Measurements from ENCODE around the gene RGS4. TPM values are rescaled to one million over a fixed set of nuclear protein-coding genes. Genes with fewer than 3 reads are reported as not detected.

Gene RGS4
- total and polyA plus RNA-seq, 2 experiments from 2014 or later = 6.8 to 16.8 TPM

DNA sequence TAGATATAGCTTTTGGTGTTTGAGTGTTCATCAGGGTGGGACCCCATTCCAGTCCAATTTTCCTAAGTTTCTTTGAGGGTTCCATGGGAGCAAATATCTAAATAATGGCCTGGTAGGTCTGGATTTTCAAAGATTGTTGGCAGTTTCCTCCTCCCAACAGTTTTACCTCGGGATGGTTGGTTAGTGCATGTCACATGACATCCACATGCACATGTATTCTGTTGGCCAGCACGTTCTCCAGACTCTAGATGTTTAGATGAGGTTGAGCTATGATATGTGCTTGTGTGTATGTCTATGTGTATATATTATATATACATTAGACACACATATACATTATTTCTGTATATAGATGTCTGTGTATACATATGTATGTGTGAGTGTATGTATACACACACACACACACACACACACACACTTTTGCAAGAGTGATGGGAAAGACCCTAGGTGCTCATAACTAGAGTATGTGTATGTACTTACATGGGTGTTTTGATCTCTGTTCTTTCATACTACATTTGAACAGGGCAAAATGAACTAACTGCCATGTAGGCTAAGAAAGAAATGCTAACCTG, 5.6 kb downstream of the RGS4 start:
- H3K9me2 ChIP-seq (replicated peaks; ENCODE audit: insufficient read depth) = no peaks in the 10 kb centered on the region
- no peaks in the 10 kb centered on the region for H3K36me3 ChIP-seq (replicated peaks; ENCODE audit: insufficient read depth, low read depth)
- H3K9me3 ChIP-seq (ENCODE audit: low read depth) = no peaks in the 10 kb centered on the region
- no peak overlapping the region for H3K27ac ChIP-seq
- peaks cover 11% of the 10 kb centered on the region for H3K27me3 ChIP-seq
- no peak overlapping the region for H3K4me2 ChIP-seq
- DNase-seq (ENCODE audit: low spot score) = no peak
- WGBS (ENCODE audit: low lambda C conversion rate, missing lambda C conversion rate) = 82% methylated on average over 2 of the region's 2 CpGs
- no peak overlapping the region for H3K4me3 ChIP-seq
- no peaks in the 10 kb centered on the region for H3K79me2 ChIP-seq
- H2AFZ ChIP-seq = no peak overlapping the region
- H3K4me1 ChIP-seq (ENCODE audit: insufficient read depth) = no peaks in the 10 kb centered on the region
- TF ChIP-seq, protein P1, sequence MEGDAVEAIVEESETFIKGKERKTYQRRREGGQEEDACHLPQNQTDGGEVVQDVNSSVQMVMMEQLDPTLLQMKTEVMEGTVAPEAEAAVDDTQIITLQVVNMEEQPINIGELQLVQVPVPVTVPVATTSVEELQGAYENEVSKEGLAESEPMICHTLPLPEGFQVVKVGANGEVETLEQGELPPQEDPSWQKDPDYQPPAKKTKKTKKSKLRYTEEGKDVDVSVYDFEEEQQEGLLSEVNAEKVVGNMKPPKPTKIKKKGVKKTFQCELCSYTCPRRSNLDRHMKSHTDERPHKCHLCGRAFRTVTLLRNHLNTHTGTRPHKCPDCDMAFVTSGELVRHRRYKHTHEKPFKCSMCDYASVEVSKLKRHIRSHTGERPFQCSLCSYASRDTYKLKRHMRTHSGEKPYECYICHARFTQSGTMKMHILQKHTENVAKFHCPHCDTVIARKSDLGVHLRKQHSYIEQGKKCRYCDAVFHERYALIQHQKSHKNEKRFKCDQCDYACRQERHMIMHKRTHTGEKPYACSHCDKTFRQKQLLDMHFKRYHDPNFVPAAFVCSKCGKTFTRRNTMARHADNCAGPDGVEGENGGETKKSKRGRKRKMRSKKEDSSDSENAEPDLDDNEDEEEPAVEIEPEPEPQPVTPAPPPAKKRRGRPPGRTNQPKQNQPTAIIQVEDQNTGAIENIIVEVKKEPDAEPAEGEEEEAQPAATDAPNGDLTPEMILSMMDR (IDR thresholded peaks at IDR 0.05; ENCODE audit: poor library complexity) = no peak
- TF ChIP-seq EZH2 (IDR thresholded peaks at IDR 0.05; ENCODE audit: borderline replicate concordance) = no peak
- no peak for TF ChIP-seq EZH2phosphoT487 (IDR thresholded peaks at IDR 0.05; ENCODE audit: low read depth, severe bottlenecking, unreplicated experiment)
- H4K20me1 ChIP-seq (ENCODE audit: insufficient read depth, poor library complexity, severe bottlenecking) = no peaks in the 10 kb centered on the region

DNA sequence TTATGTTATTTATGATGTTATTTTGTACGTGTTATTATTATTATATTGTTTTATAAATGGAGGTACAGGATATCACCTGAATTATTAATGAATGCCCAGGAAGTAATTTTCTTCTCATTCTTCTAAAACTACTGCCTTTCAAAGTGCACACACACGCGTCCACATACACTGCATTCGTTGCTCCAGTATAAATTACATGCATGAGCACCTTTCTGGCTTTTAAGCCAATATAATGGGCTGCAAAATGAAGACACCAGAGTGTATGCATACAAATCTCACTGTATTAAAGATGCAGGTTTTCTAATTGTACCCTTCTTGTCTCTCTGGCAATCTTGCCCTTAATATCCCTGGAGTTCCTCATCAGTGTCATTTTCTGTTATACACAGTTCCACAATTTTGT, 6.9 kb downstream of the RGS4 start:
- H3K27me3 ChIP-seq = peaks cover 5% of the 10 kb centered on the region
- H3K9me2 ChIP-seq (replicated peaks; ENCODE audit: insufficient read depth) = no peaks in the 10 kb centered on the region
- no peaks in the 10 kb centered on the region for H3K9me3 ChIP-seq (ENCODE audit: low read depth)
- no peak for DNase-seq (ENCODE audit: low spot score)
- no peak overlapping the region for H3K4me3 ChIP-seq
- no peaks in the 10 kb centered on the region for H3K79me2 ChIP-seq
- no peaks in the 10 kb centered on the region for H3K36me3 ChIP-seq (replicated peaks; ENCODE audit: insufficient read depth, low read depth)
- TF ChIP-seq EZH2phosphoT487 (IDR thresholded peaks at IDR 0.05; ENCODE audit: low read depth, severe bottlenecking, unreplicated experiment) (no peak), EZH2 (IDR thresholded peaks at IDR 0.05; ENCODE audit: borderline replicate concordance) (no peak)
- TF ChIP-seq, protein P1 (IDR thresholded peaks at IDR 0.05; ENCODE audit: poor library complexity) = no peak
- 89% methylated on average over 4 of the region's 4 CpGs for WGBS (ENCODE audit: low lambda C conversion rate, missing lambda C conversion rate)
- no peak overlapping the region for H2AFZ ChIP-seq
- no peak overlapping the region for H3K27ac ChIP-seq
- H3K4me1 ChIP-seq (ENCODE audit: insufficient read depth) = no peaks in the 10 kb centered on the region
- no peaks in the 10 kb centered on the region for H4K20me1 ChIP-seq (ENCODE audit: insufficient read depth, poor library complexity, severe bottlenecking)
- H3K4me2 ChIP-seq = no peak overlapping the region

DNA sequence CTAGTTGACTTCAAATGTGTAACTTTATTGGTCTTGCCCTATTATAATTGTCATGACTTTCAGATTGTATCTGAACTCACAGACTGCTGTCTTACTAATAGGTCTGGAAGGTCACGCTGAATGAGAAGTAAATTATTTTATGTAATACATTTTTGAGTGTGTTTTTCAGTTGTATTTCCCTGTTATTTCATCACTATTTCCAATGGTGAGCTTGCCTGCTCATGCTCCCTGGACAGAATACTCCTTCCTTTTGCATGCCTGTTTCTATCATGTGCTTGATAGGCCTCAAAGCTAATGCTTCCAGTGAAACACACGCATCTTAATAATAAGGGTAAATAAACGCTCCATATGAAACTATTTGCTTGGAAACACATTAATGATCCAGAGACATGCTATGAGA, 7.3 kb downstream of the RGS4 start:
- Histone ChIP-seq H2AFZ (no peak overlapping the region), H3K4me1 (ENCODE audit: insufficient read depth) (no peaks in the 10 kb centered on the region), H3K4me3 (no peak overlapping the region), H3K27ac (no peak overlapping the region), H3K9me3 (ENCODE audit: low read depth) (no peaks in the 10 kb centered on the region), H3K9me2 (replicated peaks; ENCODE audit: insufficient read depth) (no peaks in the 10 kb centered on the region), H4K20me1 (ENCODE audit: insufficient read depth, poor library complexity, severe bottlenecking) (no peaks in the 10 kb centered on the region), H3K27me3 (peaks cover under 1% of the 10 kb centered on the region), H3K36me3 (replicated peaks; ENCODE audit: insufficient read depth, low read depth) (no peaks in the 10 kb centered on the region), H3K79me2 (no peaks in the 10 kb centered on the region), H3K4me2 (no peak overlapping the region)
- 90% methylated on average over 3 of the region's 3 CpGs for WGBS (ENCODE audit: low lambda C conversion rate, missing lambda C conversion rate)
- DNase-seq (ENCODE audit: low spot score) = no peak
- TF ChIP-seq EZH2 (IDR thresholded peaks at IDR 0.05; ENCODE audit: borderline replicate concordance) = no peak
- no peak for TF ChIP-seq EZH2phosphoT487 (IDR thresholded peaks at IDR 0.05; ENCODE audit: low read depth, severe bottlenecking, unreplicated experiment)
- TF ChIP-seq, protein P1 (IDR thresholded peaks at IDR 0.05; ENCODE audit: poor library complexity) = no peak
